ENCODE data around the gene LPIN1.

The LPIN1 gene

DNA sequence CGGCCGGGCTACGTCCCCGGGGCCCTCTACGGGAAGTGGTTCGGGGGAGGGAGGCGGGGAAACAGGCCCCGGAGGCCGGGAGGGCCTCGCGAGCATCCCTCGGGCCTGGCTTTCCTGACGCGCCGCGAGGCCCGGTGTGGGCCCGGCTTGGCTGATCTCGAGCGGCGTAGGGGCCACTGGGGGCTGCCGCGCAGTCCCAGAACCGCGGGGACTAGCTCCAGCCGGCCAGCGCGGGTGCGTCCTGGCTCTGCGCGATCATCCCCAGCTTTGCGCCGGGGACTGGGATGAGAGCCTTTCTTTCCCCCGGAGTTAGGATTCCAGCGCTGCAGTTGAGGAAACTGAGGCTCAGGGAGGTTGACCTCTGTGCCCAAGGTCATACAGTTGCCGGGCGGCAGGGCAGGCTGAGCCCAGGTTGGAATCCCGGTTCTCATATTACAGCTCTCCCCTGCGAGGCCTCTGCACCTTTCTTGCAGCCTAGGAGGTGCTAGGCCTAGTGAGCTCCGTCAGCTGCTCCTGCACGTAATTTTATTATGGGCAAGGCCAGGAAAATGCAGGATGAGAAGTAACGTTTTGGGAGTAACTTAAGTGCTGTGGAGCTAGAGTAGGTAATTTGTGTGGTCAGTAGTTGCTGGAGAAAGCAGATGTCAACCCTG is 501 bp downstream of the LPIN1 start:
- Histone ChIP-seq H3K27ac (ENCODE audit: low read depth, low read length) (peak overlapping the region; percentile 39), H3K36me3 (ENCODE audit: control insufficient read depth, insufficient read depth, low read length) (no peaks in the 10 kb centered on the region), H3K9me3 (ENCODE audit: control insufficient read depth, insufficient read depth, low read length) (no peaks in the 10 kb centered on the region), H3K9ac (ENCODE audit: low read depth, low read length) (peak overlapping the region; percentile 83), H3K27me3 (ENCODE audit: control insufficient read depth, insufficient read depth, low read length) (peaks cover 7% of the 10 kb centered on the region; the same call in 1 of the 2 replicates), H3K4me3 (ENCODE audit: low read depth, low read length) (peak overlapping the region; percentile 64), H3K4me1 (ENCODE audit: control insufficient read depth, insufficient read depth, low read length) (peaks cover 35% of the 10 kb centered on the region)

DNA sequence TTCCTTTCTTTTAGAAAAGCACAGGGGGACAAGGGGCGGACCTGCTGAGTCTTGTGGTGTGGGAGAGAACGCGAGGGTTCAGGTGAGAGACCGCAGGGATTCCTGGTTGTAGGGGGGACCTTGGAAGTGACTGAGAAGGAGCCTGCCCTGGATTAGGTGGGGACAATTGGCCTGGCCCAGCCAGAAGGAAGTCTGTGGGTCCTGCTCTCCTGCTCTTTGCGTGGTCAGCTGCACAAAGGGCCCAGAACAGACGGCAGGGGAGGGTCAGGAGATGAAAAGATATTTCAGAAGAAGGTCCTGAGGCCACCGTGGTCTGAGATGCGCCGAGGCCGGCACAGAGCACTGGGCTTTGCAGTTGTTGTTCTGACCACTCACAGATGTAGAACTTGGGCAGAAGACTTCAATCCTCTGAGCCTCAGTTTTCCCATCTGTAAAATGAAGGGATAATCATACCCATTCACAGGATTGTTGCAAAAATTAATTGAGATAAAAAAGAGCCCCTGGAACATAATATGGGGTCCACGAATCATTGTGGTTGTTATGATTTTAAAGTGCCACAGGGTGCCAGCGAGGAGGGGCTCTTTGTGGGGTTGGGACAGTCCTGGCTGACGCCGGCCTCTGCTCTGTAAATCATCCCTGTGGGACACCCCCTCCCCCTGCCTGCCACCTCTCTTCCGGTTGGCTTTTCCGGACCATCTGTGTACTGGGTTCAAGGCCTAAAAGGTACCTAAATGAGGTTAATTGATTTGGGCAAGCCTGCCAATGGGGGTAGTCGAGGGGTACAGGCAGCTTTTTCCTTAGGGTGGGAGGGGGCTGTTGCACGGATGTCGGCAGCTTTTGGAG is 1.8 kb downstream of the LPIN1 start:
- Histone ChIP-seq H3K4me3 (ENCODE audit: low read depth, low read length) (peak overlapping the region; percentile 64; the same call in 1 of the 2 replicates), H3K9me3 (ENCODE audit: control insufficient read depth, insufficient read depth, low read length) (no peaks in the 10 kb centered on the region), H3K9ac (ENCODE audit: low read depth, low read length) (no peak overlapping the region), H3K27ac (ENCODE audit: low read depth, low read length) (no peak overlapping the region), H3K4me1 (ENCODE audit: control insufficient read depth, insufficient read depth, low read length) (peaks cover 34% of the 10 kb centered on the region), H3K27me3 (ENCODE audit: control insufficient read depth, insufficient read depth, low read length) (peaks cover 7% of the 10 kb centered on the region; the same call in 1 of the 2 replicates), H3K36me3 (ENCODE audit: control insufficient read depth, insufficient read depth, low read length) (no peaks in the 10 kb centered on the region)

- H3K4me3 ChIP-seq (ENCODE audit: low read depth, low read length) = no peak overlapping the region
- peaks cover 27% of the 10 kb centered on the region for H3K4me1 ChIP-seq (ENCODE audit: control insufficient read depth, insufficient read depth, low read length)
These were observed 2.6 kb downstream of the LPIN1 start for GRCh38 chr2:11748861-11749645.

GRCh38 chr2:11749646-11750349 is 3.4 kb downstream of the LPIN1 start:
- H3K27ac ChIP-seq (ENCODE audit: low read depth, low read length) = no peak overlapping the region
- no peaks in the 10 kb centered on the region for H3K9me3 ChIP-seq (ENCODE audit: control insufficient read depth, insufficient read depth, low read length)
- H3K27me3 ChIP-seq (ENCODE audit: control insufficient read depth, insufficient read depth, low read length) = peaks cover 7% of the 10 kb centered on the region; the same call in 1 of the 2 replicates
- H3K4me3 ChIP-seq (ENCODE audit: low read depth, low read length) = no peak overlapping the region
- no peaks in the 10 kb centered on the region for H3K36me3 ChIP-seq (ENCODE audit: control insufficient read depth, insufficient read depth, low read length)
- H3K9ac ChIP-seq (ENCODE audit: low read depth, low read length) = no peak overlapping the region
- H3K4me1 ChIP-seq (ENCODE audit: control insufficient read depth, insufficient read depth, low read length) = peaks cover 21% of the 10 kb centered on the region

More at GRCh38 chr2:11748861-11749645, 2.6 kb downstream of the LPIN1 start:
- Histone ChIP-seq H3K27ac (ENCODE audit: low read depth, low read length) (no peak overlapping the region), H3K9me3 (ENCODE audit: control insufficient read depth, insufficient read depth, low read length) (no peaks in the 10 kb centered on the region), H3K36me3 (ENCODE audit: control insufficient read depth, insufficient read depth, low read length) (no peaks in the 10 kb centered on the region), H3K9ac (ENCODE audit: low read depth, low read length) (no peak overlapping the region), H3K27me3 (ENCODE audit: control insufficient read depth, insufficient read depth, low read length) (peaks cover 7% of the 10 kb centered on the region; the same call in 1 of the 2 replicates)

- H3K36me3 ChIP-seq (ENCODE audit: control insufficient read depth, insufficient read depth, low read length) = no peaks in the 10 kb centered on the region
- H3K27ac ChIP-seq (ENCODE audit: low read depth, low read length) = no peak overlapping the region
- peaks cover 17% of the 10 kb centered on the region; the same call in 1 of the 2 replicates for H3K4me1 ChIP-seq (ENCODE audit: control insufficient read depth, insufficient read depth, low read length)
- H3K4me3 ChIP-seq (ENCODE audit: low read depth, low read length) = no peak overlapping the region
- no peaks in the 10 kb centered on the region for H3K9me3 ChIP-seq (ENCODE audit: control insufficient read depth, insufficient read depth, low read length)
- H3K27me3 ChIP-seq (ENCODE audit: control insufficient read depth, insufficient read depth, low read length) = peaks cover 6% of the 10 kb centered on the region; the same call in 1 of the 2 replicates
- no peak overlapping the region for H3K9ac ChIP-seq (ENCODE audit: low read depth, low read length)
These were observed 4.0 kb downstream of the LPIN1 start for GRCh38 chr2:11750422-11750821.

DNA sequence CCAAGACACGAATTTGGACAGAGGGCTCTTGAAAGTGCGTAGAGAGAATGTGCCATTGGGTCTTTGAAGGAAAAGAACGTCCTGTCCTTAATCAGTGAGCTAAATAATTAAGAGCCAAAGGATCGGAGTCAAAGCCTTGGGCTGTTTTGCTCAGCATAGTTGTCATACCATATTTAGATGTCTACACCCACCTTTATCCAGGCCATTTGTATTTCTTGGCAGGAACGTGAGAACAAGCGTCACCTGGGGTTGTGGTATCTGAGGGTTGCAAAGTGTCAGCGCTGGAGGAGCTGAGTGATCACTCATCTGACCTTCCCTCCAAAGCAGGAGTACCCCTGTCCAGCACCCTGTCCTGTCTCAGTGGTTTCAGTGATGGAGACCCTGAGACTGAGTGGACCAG is 4.5 kb downstream of the LPIN1 start:
- peaks cover 4% of the 10 kb centered on the region; the same call in 1 of the 2 replicates for H3K27me3 ChIP-seq (ENCODE audit: control insufficient read depth, insufficient read depth, low read length)
- H3K36me3 ChIP-seq (ENCODE audit: control insufficient read depth, insufficient read depth, low read length) = no peaks in the 10 kb centered on the region
- peaks cover 16% of the 10 kb centered on the region; the same call in 1 of the 2 replicates for H3K4me1 ChIP-seq (ENCODE audit: control insufficient read depth, insufficient read depth, low read length)
- H3K27ac ChIP-seq (ENCODE audit: low read depth, low read length) = no peak overlapping the region
- H3K4me3 ChIP-seq (ENCODE audit: low read depth, low read length) = no peak overlapping the region
- no peaks in the 10 kb centered on the region for H3K9me3 ChIP-seq (ENCODE audit: control insufficient read depth, insufficient read depth, low read length)
- H3K9ac ChIP-seq (ENCODE audit: low read depth, low read length) = no peak overlapping the region

DNA sequence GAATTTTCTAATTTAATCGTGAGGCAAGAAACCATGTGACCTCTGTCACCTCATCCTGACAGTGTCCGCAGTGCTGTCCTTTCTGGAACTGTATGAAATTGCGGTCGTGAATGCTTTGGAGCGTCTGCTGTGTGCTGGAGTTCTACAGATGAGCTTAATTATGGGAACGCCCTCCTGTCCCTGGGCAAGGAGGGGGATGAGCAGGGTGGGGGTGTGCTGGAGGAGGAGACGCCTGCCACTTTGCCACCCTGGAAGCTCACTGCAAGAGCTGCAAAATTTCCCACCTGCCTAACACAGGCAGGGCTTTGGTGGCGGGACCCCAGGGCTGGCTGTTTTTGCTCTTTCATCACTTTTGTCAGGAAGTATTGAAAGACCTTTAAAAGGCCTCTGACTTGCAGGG is 6.5 kb downstream of the LPIN1 start:
- Histone ChIP-seq H3K4me1 (ENCODE audit: control insufficient read depth, insufficient read depth, low read length) (peaks cover 4% of the 10 kb centered on the region; the same call in 1 of the 2 replicates), H3K27ac (ENCODE audit: low read depth, low read length) (no peak overlapping the region), H3K36me3 (ENCODE audit: control insufficient read depth, insufficient read depth, low read length) (no peaks in the 10 kb centered on the region), H3K27me3 (ENCODE audit: control insufficient read depth, insufficient read depth, low read length) (peaks cover 4% of the 10 kb centered on the region; the same call in 1 of the 2 replicates), H3K4me3 (ENCODE audit: low read depth, low read length) (no peak overlapping the region), H3K9me3 (ENCODE audit: control insufficient read depth, insufficient read depth, low read length) (no peaks in the 10 kb centered on the region), H3K9ac (ENCODE audit: low read depth, low read length) (no peak overlapping the region)

DNA sequence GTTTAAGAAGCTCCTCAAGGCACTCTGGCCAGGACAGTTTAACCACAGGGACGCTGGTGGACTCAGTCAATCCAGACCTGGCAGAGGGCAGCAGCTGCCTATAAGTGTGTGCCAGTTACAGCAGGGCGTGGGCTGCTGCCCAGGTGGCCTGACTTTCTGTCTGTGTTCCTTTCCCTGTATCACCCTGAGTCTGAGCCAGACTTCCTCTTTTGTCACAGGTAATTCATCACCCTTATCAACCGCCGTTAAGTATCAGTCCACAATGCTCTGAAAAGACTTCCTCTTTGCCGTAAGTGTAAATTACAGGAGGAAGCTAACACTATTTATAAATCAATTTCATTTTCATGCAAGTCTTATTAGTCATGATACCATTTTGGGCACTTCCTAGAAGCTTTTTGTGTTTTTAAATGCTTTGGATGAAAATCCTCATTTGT is 7.0 kb downstream of the LPIN1 start:
- Histone ChIP-seq H3K27me3 (ENCODE audit: control insufficient read depth, insufficient read depth, low read length) (no peaks in the 10 kb centered on the region), H3K36me3 (ENCODE audit: control insufficient read depth, insufficient read depth, low read length) (no peaks in the 10 kb centered on the region), H3K4me1 (ENCODE audit: control insufficient read depth, insufficient read depth, low read length) (0 out of 2 replicates have a peak, but pooled peaks cover 3% of the 10 kb centered on the region), H3K4me3 (ENCODE audit: low read depth, low read length) (no peak overlapping the region), H3K9me3 (ENCODE audit: control insufficient read depth, insufficient read depth, low read length) (peaks cover 2% of the 10 kb centered on the region; the same call in 1 of the 2 replicates), H3K27ac (ENCODE audit: low read depth, low read length) (no peak overlapping the region), H3K9ac (ENCODE audit: low read depth, low read length) (no peak overlapping the region)

- Histone ChIP-seq H3K4me1 (ENCODE audit: control insufficient read depth, insufficient read depth, low read length) (0 out of 2 replicates have a peak, but pooled peaks cover 3% of the 10 kb centered on the region), H3K4me3 (ENCODE audit: low read depth, low read length) (no peak overlapping the region), H3K27me3 (ENCODE audit: control insufficient read depth, insufficient read depth, low read length) (no peaks in the 10 kb centered on the region), H3K36me3 (ENCODE audit: control insufficient read depth, insufficient read depth, low read length) (no peaks in the 10 kb centered on the region), H3K9ac (ENCODE audit: low read depth, low read length) (no peak overlapping the region), H3K27ac (ENCODE audit: low read depth, low read length) (no peak overlapping the region), H3K9me3 (ENCODE audit: control insufficient read depth, insufficient read depth, low read length) (peaks cover 5% of the 10 kb centered on the region; the same call in 1 of the 2 replicates)
These were observed 7.7 kb downstream of the LPIN1 start for GRCh38 chr2:11753886-11754699.
